Measurements from ENCODE around the gene NALCN. TPM values are rescaled to one million over a fixed set of nuclear protein-coding genes. Genes with fewer than 3 reads are reported as not detected.

NALCN gene
- total and polyA plus RNA-seq, 2 experiments from 2014 or later = 0.50 to 0.87 TPM

- TF ChIP-seq ZNF462 (CRISPR knock-in tag; IDR thresholded peaks at IDR 0.05) (no peak), EZH2 (IDR thresholded peaks at IDR 0.05; ENCODE audit: low read depth, unreplicated experiment) (no peak), POLR2AphosphoS5 (IDR thresholded peaks at IDR 0.05; ENCODE audit: low read depth) (no peak), NANOG (IDR thresholded peaks at IDR 0.05; ENCODE audit: borderline replicate concordance) (no peak), STAT1 (IDR thresholded peaks at IDR 0.05; ENCODE audit: unreplicated experiment) (no peak), REST (IDR thresholded peaks at IDR 0.05; ENCODE audit: unreplicated experiment) (no peak), EZH2phosphoT487 (IDR thresholded peaks at IDR 0.05; ENCODE audit: unreplicated experiment) (no peak), JUNB (IDR thresholded peaks at IDR 0.05; ENCODE audit: unreplicated experiment) (no peak), ZNF114 (CRISPR knock-in tag; IDR thresholded peaks at IDR 0.05) (no peak), ZNF331 (CRISPR knock-in tag; IDR thresholded peaks at IDR 0.05; ENCODE audit: low read depth) (no peak)
- TF ChIP-seq, protein P1, sequence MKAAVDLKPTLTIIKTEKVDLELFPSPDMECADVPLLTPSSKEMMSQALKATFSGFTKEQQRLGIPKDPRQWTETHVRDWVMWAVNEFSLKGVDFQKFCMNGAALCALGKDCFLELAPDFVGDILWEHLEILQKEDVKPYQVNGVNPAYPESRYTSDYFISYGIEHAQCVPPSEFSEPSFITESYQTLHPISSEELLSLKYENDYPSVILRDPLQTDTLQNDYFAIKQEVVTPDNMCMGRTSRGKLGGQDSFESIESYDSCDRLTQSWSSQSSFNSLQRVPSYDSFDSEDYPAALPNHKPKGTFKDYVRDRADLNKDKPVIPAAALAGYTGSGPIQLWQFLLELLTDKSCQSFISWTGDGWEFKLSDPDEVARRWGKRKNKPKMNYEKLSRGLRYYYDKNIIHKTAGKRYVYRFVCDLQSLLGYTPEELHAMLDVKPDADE (IDR thresholded peaks at IDR 0.05) = no peak
These were observed 397.2 kb downstream of the NALCN start (continued) for GRCh38 chr13:101019126-101019525.
